GM19099 (cell line): Measurements from ENCODE around the gene LARGE2.

Experiments
- POLR2A ChIP-seq: IDR thresholded peaks from 3 replicates; pipeline ENCODE4 v1.6.1; 2011; ENCODE audit warnings: low read depth; ENCODE audit not compliant: insufficient read length; ENCODE audit errors: extremely low read depth

LARGE2 gene

DNA sequence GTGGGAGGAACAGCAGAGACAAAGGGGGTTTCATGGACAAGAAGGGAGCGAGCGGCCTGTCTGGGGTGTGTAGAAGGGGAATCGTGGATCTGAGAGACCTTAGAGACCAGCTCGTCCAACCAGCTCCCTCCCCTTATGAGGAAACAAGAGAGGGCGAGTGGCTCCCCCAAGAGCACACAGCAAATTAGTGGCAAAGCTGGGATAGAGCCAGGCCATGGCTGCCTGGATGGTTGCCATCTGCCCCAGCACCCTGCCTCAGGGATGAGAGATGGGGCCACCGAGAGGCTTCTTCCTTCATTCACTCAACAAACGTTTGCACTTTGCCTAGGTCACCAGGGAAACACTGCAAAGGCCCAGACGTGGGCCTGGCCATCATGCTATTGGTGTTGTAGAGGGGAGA, 32.9 kb upstream of the LARGE2 start:
- no peak for TF ChIP-seq POLR2A

- TF ChIP-seq POLR2A = no peak
These were observed 32.5 kb upstream of the LARGE2 start for GRCh38 chr11:45889966-45890365.

DNA sequence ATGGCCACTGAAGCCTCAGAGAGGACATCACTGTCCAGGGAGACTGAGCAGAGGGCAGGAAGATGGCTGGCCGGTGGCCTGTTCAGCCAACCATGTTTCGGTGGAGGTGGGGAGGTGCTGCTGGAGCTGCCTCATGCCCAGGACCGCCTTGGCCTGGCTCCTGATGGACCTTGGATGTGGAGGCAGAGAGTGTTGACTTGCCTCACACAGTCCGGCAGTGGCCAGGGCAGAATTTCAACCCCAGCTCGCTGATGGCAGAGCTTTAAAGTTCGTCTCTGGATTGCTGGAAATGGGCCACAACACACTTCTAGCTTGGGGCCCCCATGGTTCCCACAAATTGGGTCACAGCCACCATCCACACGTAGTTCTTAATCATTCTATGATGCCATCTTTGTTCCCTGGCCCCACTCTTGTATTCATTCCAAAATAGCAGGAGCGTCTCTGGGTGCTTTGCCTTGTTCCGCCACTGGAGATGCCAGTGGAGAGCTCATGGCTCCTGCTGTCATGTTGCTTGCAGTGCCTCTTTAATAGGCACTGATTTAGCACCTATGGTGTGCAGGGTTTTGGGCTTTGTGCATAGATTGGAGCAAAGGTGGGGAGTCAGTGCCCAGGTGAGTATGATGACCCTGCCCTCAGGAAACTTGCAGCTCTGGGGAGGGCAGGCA, 31.4 kb upstream of the LARGE2 start:
- TF ChIP-seq POLR2A = no peak

DNA sequence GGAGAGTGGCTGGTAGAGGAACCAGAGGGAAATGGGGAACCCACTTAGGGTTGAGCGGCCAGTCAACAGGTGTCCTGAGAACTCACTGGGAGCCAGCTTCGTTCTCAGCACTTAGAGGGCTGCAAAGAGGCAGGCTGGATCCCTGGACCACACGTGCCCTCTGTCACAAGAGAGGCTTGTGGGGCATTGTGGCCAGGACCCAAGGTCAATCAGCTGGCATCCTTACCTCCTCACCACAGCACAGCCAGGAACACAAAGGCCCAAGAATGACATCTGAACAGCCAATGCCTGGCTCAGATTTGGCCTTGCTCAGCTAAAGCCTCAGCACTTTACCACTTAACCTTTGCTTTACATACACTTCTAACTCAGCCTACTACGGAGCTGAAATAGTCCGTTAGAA, 29.6 kb upstream of the LARGE2 start:
- no peak for TF ChIP-seq POLR2A

- TF ChIP-seq POLR2A = no peak
These were observed 27.8 kb upstream of the LARGE2 start for GRCh38 chr11:45894555-45895247.

GRCh38 chr11:45895553-45896259, 26.8 kb upstream of the LARGE2 start:
- no peak for TF ChIP-seq POLR2A

- TF ChIP-seq POLR2A = no peak
These were observed 26.0 kb upstream of the LARGE2 start for GRCh38 chr11:45896422-45896984.

DNA sequence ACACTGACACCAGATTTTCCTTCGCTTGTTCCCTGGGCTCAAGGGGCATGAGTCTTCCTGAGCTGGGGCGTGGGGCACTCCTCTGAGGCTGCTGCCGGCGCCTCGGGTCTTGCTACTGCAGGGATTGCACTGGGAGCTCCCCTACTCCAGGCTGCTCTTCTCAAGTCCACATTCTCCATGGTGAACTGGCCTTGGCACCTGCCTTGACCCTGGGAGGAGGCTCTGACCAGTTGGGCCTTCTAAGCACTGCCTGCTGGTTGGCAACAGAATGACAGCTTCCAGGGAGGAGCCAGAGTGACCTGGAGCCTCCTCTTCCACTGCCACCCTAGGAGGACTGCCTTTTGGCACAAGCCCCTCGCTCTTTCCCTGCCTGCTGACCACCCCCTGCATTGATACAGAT, 24.9 kb upstream of the LARGE2 start:
- TF ChIP-seq POLR2A = no peak

DNA sequence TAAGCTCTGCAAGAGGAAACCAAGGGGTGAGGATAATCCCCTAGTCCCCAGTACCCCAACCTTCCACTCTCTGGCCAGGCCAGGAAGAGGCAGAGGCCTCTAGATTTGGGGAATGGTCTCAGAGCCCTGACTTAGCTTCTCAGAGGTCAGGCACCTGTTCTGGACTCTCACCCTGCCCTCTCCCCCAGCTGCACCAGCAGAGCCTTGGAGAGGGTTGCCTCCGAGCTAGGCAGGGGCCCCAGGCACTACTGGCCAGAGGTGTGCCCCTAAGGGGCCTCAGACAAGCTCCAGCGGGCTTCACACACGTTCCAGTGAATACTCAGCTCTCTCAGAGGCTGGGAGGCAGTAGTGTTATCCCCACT, 23.4 kb upstream of the LARGE2 start:
- TF ChIP-seq POLR2A = no peak

DNA sequence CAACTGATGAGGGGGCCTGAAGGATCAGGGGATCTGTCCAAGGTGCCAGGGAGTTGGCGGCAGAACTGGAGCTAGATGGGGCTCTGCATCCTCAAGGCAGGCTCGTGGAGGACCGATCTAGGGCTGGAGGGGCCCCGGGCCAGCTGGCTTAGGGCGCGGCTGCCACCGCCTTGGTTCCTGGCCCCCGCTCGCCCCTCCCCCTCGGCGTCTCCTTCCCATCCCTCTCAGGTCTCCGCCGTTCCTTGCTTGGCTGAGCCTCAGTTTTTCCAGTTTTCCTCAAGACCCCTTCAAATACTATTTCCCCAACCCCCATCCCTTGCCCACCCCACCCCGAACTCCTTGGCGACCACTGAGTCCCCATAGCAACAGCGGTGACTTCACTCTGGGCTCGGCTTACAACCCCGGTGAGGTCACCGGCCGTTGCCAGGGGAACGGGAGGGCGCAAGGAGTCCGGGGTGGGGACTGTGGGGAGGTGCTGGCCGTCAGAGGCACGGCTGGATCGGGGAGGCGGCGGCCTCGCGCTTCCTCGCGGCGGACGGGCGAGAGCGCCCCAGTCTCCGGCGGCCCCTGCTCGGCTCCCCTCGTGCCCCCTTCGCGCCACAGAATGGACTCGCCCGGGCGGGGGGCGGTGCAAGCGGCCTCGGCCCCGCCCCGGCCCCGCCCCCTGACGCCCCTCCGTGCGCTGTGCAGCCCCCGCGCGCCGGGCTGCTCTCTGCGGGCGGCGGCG, 22.8 kb upstream of the LARGE2 start:
- TF ChIP-seq POLR2A = no peak

GRCh38 chr11:45900916-45901617, 21.4 kb upstream of the LARGE2 start:
- TF ChIP-seq POLR2A = no peak

DNA sequence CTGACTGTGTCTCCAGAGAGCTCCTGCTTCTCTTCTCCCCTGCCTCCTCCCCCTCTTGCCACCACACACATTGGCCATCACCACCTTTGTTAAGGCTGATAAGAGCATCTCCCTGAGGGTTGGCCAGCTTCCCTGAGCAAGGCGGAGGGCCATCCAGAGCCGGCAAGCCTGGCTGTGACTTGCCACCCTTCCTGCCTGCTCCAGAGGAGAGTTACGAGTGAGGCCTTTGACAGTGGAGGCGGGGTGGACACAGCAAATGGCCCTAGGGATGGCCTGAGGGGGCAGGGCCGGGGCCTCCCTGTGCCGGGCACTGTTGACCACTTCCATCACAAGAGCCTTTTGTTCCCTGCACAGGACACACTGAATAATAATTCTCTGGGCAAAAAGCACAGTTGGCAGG, 20.8 kb upstream of the LARGE2 start:
- TF ChIP-seq POLR2A = no peak

GRCh38 chr11:45902452-45903380, 19.7 kb upstream of the LARGE2 start:
- no peak for TF ChIP-seq POLR2A

DNA sequence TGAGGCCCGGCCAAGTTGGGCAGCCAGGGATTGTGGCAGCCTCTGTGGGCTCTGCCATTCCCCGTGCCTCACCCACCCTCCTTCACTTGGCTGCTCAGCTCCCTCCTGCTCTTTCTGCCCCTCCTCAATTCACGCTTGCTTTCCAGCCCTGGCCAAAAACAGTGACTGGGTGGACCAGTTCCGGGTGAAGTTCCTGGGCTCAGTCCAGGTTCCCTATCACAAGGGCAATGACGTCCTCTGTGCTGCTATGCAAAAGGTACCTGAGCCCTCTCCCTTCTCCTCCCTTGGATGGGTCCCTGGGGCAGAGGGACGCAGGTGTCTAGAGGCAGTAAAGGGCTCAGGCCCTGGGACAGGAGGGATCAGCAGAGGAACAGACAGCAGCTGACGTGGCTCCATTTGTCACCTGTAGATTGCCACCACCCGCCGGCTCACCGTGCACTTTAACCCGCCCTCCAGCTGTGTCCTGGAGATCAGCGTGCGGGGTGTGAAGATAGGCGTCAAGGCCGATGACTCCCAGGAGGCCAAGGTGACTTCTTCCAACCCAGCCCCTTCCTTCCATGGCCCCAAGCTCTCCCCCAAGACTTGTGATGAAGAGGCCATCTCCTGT, 18.0 kb upstream of the LARGE2 start:
- TF ChIP-seq POLR2A = no peak

GRCh38 chr11:45905095-45905494, 17.4 kb upstream of the LARGE2 start:
- no peak for TF ChIP-seq POLR2A
